ENCODE data around the gene EMSY. TPM values are rescaled to one million over a fixed set of nuclear protein-coding genes. Genes with fewer than 3 reads are reported as not detected.

Gene EMSY
- total RNA-seq, 1 experiment from 2014 or later: 29.3 TPM

DNA sequence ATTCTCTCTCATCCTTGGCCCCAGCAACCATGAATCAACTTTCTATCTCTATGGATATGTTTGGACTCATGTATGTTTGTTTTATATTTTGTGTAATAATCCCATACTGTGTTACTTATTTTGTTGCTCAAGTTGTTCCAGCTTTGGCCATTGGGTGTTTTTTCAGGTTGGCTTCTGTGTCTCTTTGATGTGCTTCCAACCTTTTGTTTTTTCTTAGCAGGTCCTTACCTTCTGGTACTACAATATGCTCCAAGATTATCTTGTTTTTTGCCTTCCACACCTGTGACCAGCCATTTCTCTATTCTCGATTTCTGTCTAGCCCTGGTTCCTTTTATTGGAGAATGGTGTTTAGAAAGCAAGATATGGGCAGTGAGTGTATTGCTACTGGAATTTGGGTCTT, 49.5 kb upstream of the EMSY start:
- Mint-ChIP-seq H3K9me3 (no peaks in the 10 kb centered on the region), H3K27ac (no peak overlapping the region), H3K27me3 (ENCODE audit: low read depth) (no peaks in the 10 kb centered on the region), H3K4me3 (no peak overlapping the region), H3K36me3 (ENCODE audit: insufficient read depth in 1 of 3, low read depth in 3 of 3) (no peaks in the 10 kb centered on the region; a peak in 1 of 7 replicates), H3K4me1 (no peaks in the 10 kb centered on the region)
- Histone ChIP-seq H3K4me2 (ENCODE audit: insufficient read depth, insufficient read length, low read length) (no peak overlapping the region), H3K27ac (ENCODE audit: insufficient read length, low read depth, low read length) (no peak overlapping the region), H3K18ac (ENCODE audit: insufficient read length, low read depth, low read length) (no peak overlapping the region), H2BK20ac (ENCODE audit: low read depth, low read length, poor library complexity, severe bottlenecking) (no peak overlapping the region), H2BK12ac (ENCODE audit: insufficient read length, low read depth, low read length) (no peak overlapping the region), H3K4me1 (ENCODE audit: insufficient read depth, low read length) (no peaks in the 10 kb centered on the region), H3K56ac (ENCODE audit: insufficient read length, low read depth, low read length) (no peak overlapping the region), H3K23me2 (ENCODE audit: insufficient read length, low read depth, low read length, poor library complexity, severe bottlenecking) (no peaks in the 10 kb centered on the region), H3K79me2 (ENCODE audit: insufficient read depth, low read length) (no peaks in the 10 kb centered on the region), H2AK5ac (ENCODE audit: insufficient read length, low read length) (no peak overlapping the region), H4K5ac (ENCODE audit: insufficient read length, low read depth, low read length) (no peak overlapping the region), H3K4ac (ENCODE audit: low read depth, low read length) (no peak overlapping the region), H4K8ac (replicated peaks; ENCODE audit: insufficient read length, low read depth, low read length) (no peak overlapping the region), H3K23ac (ENCODE audit: insufficient read length, low read depth, low read length) (no peak overlapping the region), H2AFZ (ENCODE audit: low read length) (no peak overlapping the region), H2BK120ac (ENCODE audit: low read depth, low read length, poor library complexity, severe bottlenecking) (no peak overlapping the region), H3T11ph (ENCODE audit: low read length) (no peak overlapping the region), H4K91ac (ENCODE audit: insufficient read length, low read depth, low read length) (no peak overlapping the region), H2BK15ac (ENCODE audit: low read depth, low read length) (no peak overlapping the region), H3K27me3 (ENCODE audit: insufficient read depth, low read length) (no peaks in the 10 kb centered on the region), H3K9me3 (ENCODE audit: control insufficient read depth, low read depth, low read length) (no peaks in the 10 kb centered on the region), H2BK5ac (ENCODE audit: insufficient read length, low read length) (no peak overlapping the region), H3K14ac (ENCODE audit: insufficient read depth, low read length) (no peak overlapping the region), H4K20me1 (ENCODE audit: control insufficient read depth, insufficient read depth, insufficient read length) (no peaks in the 10 kb centered on the region), H3K9ac (ENCODE audit: extremely low read depth, insufficient read length, low read length) (no peak overlapping the region), H3K79me1 (ENCODE audit: insufficient read depth, low read depth, low read length, poor library complexity, severe bottlenecking) (no peaks in the 10 kb centered on the region)
- DNase-seq: no peak
- no CpG with 5 or more reads among the region's 1 CpG for WGBS (ENCODE audit: extremely low coverage, insufficient read length, low lambda C conversion rate)
- no peak for TF ChIP-seq CTCF (conservative IDR thresholded peaks at IDR 0.05)

Measured in H9 (cell line).